NCI-H128 (cell line): Measurements from ENCODE around the gene GSX1.

Experiments used
- DNase-seq: peaks from one replicate; lab custom pipeline; 2025; ENCODE audit not compliant: unreplicated experiment; lab: John Stamatoyannopoulos, UW

The GSX1 gene

DNA sequence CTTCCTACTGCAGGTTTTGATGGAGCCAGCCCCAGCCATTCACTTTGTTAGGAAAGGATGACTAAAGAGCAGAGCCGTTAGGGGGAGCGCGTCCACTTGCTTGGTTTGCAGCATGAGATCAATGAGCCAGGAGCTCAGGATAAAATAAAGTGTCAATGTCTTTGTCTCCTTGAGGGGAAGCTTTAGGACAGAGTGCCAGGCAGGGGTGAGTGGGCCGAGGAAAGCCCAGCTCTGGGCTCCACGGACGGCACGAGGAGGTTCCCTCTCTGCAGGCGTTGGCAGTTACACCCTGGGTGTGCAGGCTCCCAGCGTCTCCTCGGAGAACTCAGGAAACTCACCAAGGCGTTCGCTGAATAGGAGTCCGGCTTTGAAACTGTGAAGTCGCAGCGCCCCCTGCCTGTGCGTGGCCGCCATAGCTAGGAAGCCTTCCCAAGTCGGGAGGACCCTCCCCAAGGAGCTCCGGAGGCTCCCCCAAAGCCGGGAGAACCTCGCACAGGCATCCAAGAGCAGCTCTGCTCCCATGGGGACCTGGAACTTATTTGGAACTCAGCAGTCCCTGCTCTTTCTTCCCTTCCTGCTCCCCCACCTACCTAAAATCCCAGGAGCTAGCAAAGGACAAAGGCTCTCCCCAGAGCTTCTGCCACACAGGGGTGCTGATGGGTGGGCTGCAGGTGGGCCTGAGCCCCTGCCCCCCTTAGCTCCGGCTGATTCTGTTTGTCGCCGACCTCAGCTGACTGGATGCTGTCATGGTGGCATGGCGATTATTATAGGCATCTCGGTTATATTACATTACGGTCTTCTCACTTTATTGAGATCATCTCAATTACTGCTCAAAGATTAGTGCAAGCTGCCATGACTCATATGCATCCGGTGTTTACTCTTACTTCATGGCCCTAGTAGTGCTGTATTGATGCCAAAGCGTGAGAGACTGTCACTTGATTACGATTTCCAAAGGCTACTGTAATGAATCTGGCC lies 34.4 kb downstream of the GSX1 start:
- DNase-seq = peak; percentile 65

DNA sequence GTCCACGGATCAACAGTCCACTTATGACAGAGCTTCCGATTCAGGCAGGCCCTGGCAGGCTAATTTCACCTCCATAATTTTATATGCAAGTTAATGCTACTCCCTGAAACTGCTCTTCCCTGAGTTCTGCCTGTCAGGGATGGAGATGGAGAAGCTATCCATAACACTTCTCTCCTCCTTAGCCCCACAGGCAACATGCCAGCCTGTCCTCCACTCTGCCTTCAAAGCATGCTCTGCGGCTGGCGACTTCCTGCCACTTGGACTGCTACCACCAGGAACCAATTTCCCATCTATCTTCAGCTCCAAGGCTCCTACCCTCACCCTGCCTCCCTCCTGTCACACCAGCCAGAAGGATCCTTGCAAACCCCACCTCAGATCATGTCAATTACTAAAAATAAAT lies 35.4 kb downstream of the GSX1 start:
- no peak for DNase-seq

DNA sequence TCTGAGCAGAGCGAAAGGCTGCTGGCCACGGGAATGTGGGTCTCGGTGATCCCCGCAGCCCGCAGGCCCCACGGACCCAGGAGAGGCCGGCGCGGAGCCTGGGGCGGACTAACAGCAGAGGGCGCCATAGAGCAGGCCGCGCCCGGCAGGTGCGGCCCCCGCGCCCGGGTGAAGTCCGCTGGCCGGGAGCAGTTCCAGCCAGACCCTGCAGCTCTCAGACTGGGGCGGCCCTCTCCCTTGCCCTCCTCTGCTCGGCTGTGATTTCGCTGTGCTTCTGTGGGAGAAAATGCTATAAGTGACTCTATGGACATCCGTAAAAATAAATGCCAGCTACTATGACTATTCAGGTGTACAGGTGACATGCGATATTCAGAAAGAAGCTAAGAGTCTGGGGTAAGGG lies 37.7 kb downstream of the GSX1 start:
- DNase-seq = no peak

DNA sequence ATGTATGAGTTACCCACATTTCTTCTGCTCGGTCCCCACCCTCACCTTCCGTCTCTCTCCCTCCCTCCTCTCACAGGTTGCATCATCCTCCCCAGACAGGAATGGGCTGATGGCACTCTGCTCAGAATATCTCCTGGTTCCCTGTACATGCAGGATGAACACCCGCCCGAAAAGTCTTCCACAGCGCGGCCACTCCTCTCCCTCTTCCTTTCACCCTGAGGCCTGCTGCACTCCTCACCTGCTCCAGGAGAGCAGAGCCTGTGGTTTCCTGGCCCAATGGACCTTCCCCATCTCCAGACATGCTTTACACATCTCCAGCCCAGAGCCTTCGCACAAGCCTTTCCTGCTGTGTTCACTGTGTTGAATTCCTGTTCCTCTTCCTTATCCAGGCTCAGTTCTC lies 40.9 kb downstream of the GSX1 start:
- DNase-seq = no peak

DNA sequence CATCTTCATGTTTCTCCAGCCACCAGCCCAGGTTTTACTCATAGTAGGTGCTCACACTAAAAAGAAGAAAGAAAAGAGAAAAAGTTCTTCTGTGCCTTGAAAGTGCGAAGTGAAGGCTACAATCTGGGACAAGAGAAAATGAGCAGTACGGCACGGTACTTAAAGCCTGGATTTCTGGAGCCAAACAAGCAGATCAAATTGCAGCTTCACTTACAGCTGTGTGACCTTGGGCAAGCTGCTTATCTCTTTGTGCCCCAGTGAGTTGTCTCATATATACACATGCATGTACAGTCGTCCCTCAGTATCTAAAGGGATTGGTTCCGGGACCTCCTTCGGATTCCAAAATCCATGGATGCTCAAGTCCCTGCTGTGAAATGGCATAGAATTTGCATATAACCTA lies 41.8 kb downstream of the GSX1 start:
- no peak for DNase-seq

DNA sequence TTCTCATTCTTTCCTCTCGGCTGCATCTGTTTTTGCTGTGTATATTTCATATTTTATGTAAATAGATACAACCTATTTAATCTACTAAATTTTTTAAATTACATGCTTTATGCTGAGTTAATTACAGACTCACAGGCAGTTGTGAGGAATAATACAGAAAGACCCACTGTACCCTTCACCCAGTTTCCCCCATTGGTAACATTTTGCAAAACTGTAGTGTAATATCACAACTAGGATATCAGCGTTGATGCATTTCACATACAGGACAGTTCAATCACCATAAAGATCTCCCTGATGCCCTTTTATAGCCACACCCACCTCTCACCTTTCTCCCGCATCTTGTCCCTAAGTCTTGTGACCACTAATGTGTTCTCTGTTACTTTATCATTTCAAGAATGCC lies 43.5 kb downstream of the GSX1 start:
- DNase-seq = no peak

DNA sequence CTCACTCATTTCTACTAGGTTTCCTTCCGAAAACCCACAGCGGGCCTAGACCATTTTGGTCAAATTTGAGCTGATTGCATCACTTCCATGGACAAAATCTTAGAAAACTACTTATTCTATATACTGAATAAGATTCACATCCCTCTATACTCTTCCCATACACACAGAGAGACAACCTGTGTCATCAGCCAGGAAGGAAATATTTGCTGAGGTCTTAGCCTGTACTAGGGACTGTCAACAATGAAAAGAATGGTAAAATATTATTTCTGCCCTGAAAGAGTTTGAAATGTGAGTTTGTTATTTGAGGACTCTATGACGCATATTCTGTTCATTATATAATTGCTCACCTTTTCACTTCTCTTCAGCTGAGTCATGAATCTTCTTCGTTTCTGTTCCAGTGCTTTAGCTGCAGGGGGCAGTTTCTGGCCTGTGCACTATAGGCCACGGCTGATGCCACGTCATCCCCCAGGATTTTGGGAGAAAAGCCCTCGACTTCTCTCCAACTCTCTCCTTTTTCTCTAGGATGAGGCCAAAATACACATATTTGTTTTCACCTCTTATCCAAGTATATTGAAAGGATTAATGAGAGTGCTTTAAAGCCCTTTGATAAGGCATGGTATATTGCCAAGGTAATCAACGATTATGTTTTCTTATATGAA lies 47.7 kb downstream of the GSX1 start:
- DNase-seq = no peak

DNA sequence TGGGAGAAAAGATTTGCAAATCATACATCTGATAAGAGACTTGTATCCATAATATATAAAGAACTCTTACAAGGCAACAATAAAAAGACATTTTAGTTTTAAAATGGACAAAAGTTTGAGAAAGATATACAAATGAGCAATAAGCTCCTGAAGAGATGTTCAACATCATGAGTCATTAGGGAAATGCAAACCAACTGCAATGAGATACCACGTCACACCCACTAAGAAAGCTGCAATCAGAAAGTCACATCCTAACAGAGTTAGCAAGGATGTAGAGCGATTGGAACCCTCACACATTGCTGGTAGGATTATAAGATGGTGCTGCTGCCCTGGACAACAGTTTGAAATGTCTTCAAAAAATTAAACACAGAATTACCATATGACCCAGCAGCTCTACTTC lies 50.3 kb downstream of the GSX1 start:
- DNase-seq = no peak
